ENCODE results near the gene RPRD1B.

DNA sequence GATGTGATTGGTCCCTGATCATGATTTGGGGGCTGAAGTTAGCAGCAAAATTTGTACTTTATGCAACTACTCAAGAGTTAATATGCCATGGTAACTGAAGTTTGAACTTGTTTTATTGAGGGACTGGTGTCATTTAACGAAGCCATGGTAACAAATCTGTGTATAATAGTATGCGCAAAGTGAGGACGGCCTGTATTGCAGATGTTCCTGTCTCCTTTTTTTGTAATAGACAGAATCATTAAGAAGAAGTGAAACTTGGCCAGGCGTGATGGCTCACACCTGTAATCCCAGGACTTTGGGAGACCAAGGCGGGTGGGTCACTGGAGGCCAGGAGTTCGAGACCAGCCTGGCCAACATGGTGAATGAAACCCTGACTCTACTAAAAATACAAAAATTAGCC, 22.3 kb downstream of the RPRD1B start:
- TF ChIP-seq, protein P1, sequence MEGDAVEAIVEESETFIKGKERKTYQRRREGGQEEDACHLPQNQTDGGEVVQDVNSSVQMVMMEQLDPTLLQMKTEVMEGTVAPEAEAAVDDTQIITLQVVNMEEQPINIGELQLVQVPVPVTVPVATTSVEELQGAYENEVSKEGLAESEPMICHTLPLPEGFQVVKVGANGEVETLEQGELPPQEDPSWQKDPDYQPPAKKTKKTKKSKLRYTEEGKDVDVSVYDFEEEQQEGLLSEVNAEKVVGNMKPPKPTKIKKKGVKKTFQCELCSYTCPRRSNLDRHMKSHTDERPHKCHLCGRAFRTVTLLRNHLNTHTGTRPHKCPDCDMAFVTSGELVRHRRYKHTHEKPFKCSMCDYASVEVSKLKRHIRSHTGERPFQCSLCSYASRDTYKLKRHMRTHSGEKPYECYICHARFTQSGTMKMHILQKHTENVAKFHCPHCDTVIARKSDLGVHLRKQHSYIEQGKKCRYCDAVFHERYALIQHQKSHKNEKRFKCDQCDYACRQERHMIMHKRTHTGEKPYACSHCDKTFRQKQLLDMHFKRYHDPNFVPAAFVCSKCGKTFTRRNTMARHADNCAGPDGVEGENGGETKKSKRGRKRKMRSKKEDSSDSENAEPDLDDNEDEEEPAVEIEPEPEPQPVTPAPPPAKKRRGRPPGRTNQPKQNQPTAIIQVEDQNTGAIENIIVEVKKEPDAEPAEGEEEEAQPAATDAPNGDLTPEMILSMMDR (IDR thresholded peaks at IDR 0.05; ENCODE audit: low read length), result no peak
- TF ChIP-seq EZH2 (optimal IDR thresholded peaks at IDR 0.05; ENCODE audit: low read depth, low read length), result no peak
- no peak for TF ChIP-seq EZH2phosphoT487 (IDR thresholded peaks at IDR 0.05; ENCODE audit: low read length)
